ENCODE results near the gene SEC16B.

The SEC16B gene

DNA sequence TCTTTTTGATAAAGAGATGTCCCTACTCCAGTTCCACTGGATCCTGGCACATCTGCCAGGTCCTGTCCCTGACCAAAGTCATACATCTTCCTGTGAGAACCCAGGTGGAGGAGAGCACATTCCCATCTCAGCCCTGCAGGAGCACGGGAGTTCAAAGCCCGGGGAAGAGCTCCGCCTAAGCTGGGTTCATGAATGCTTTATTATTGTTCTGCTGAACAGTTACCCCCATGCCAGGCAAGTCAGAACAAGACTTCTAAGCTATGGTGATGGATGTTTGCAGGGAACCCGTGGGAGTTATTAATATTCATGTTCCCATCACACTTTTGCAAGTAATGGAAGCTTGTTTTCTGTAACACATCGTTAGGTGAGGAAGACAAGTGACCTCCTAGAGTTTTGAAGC, 62.9 kb downstream of the SEC16B start:
- DNase-seq (ENCODE audit: low read depth in 2 of 2) = no peak

DNA sequence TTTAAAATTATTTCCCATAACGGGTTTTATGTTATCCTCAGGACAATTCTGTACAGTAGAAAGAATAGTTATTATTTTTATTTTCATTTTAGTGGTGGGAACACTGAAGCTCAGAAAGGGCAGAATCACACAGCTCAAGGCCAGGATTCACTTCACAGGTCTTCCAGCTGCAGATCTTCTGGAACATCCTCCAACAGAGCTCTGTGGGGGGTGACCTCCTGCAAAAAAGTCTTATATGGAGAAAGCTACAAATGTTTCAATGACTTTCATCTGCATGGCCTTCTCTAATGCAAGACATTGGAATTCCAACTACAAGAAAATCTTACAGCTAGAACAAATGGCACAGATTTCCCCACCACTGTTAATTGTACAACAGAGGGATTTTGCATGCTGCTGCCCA, 64.2 kb downstream of the SEC16B start:
- no peak for DNase-seq (ENCODE audit: low read depth in 2 of 2)

DNA sequence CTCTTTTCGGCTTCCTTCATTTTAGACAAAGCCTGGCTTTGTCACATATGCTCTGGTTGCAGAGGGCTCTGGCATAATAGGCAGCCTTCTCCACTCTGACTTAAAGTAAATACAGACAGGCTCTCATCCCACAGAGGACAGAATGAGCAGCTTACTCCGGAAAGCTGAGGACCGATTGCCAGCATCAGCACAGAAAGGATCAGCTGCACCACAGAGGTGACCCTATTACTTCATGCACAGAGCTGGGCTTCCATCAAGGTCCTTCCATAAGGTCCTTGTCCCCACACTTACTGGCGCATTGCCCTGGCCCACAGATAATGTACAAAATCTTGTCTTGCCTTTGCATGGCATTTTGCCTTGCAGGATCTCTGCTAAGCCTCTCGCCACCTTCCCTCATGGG, 67.6 kb downstream of the SEC16B start:
- DNase-seq (ENCODE audit: low read depth in 2 of 2) = no peak

DNA sequence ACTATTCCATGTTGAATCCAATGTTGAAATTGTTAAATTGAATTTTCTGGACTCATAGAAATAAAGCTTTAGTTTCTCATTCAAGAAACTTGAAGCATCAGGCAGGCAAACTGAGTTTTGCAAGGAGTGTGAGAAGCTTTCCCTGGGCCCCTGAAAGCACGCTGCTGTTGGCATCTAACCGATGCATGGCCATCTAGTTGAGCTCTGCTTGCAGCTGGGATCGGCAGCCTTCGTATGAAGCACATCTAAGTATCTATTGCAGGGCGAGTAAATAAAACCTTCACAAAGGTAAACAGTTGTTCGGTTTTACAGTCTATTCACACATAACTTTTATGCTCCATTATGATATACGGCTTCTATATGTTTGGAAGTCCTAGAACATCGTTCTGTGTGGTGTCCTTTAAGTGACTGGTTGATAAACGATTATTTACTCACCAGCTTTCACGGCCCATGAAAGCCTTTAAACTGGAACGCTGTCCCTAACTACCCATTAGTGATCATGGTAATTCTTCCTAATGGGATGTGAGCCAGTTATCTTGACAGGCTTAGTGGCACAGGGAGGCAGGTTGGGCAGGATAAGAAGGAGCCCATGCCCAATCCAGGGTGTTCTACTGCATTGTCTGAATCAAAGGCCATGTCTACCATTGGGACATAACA, 71.7 kb downstream of the SEC16B start:
- no peak for DNase-seq (ENCODE audit: low read depth in 2 of 2)

DNA sequence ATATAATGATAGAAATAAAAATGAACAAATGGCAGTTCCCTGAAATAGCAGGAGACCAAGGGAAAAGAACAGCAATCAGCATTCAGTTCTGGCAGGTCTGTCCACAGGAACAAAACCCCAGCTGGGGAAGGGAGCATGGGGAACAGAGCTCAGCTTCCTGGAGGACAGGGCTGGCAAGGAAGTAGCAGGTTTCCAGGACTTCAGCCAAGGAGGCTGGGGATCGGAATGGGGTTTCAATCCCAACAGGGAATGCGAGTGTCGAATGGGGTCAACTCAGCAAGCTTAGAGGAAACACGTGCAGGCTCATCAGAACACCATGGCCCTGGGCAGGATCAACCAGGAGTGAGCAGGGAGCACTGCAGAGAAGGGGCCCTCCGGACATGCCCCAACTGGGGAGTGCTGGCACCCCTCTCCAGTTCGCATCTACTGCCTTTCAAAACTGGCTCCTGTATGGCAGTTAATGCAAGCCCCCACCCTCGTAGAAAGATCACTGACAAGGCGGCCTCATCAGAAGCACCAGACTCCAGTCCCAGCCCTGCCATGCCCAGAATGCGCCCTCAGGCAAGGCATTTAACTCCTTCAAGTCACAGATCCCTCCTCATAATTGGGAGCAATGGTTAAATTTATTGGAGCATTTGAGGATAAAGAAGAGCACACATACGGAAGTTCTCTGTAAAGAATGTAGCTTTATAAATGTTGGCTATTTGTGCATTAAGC, 72.4 kb downstream of the SEC16B start:
- DNase-seq (ENCODE audit: low read depth in 2 of 2) = no peak
